IPS-11a (cell line): Measurements from ENCODE around the gene TRAPPC2.
"Not testable (repeated sequence)": the region's sequence is repeated elsewhere in the genome, so short reads cannot be mapped to it uniquely, and the experiment has no call there.

Experiments used
- H3K4me3 ChIP-seq: one replicate; pipeline ENCODE4 v1.5.1; 2013; ENCODE audit warnings: low read depth, low read length, control low read depth

The TRAPPC2 gene

GRCh38 chrX:13699183-13699826 is 35.1 kb downstream of the TRAPPC2 start:
- no peak overlapping the region for H3K4me3 ChIP-seq

- H3K4me3 ChIP-seq, result no peak overlapping the region
Measured at GRCh38 chrX:13698432-13698831, 36.0 kb downstream of the TRAPPC2 start.

- no peak overlapping the region for H3K4me3 ChIP-seq
Measured at GRCh38 chrX:13697976-13698375, 36.4 kb downstream of the TRAPPC2 start.

GRCh38 chrX:13697455-13697854 is 37.0 kb downstream of the TRAPPC2 start:
- no peak overlapping the region for H3K4me3 ChIP-seq

GRCh38 chrX:13695601-13696115 is 38.8 kb downstream of the TRAPPC2 start:
- no peak overlapping the region for H3K4me3 ChIP-seq

- H3K4me3 ChIP-seq, result no peak overlapping the region
Measured at GRCh38 chrX:13694983-13695382, 39.4 kb downstream of the TRAPPC2 start.

- no peak overlapping the region for H3K4me3 ChIP-seq
Measured at GRCh38 chrX:13694359-13694758, 40.1 kb downstream of the TRAPPC2 start.

- H3K4me3 ChIP-seq, result no peak overlapping the region
Measured at GRCh38 chrX:13693341-13693961, 41.0 kb downstream of the TRAPPC2 start.

GRCh38 chrX:13692771-13693231 is 41.6 kb downstream of the TRAPPC2 start:
- no peak overlapping the region for H3K4me3 ChIP-seq

GRCh38 chrX:13691841-13692371 is 42.5 kb downstream of the TRAPPC2 start:
- no peak overlapping the region for H3K4me3 ChIP-seq

GRCh38 chrX:13690836-13691235 is 43.6 kb downstream of the TRAPPC2 start:
- H3K4me3 ChIP-seq, result no peak overlapping the region

- H3K4me3 ChIP-seq, result peak overlapping the region; percentile 74
Measured at GRCh38 chrX:13689741-13690211, 44.6 kb downstream of the TRAPPC2 start.

GRCh38 chrX:13688958-13689740 is 45.3 kb downstream of the TRAPPC2 start, which contains the start of gene RAB9A:
Gene RAB9A (plus strand): TSS chrX:13689128. CDS start chrX:13708747, 19,619 bp downstream.
- H3K4me3 ChIP-seq, result peak within 1 kb of the TSS; percentile 74

GRCh38 chrX:13688384-13688957 is 45.9 kb downstream of the TRAPPC2 start:
- peak overlapping the region; percentile 74 for H3K4me3 ChIP-seq

- H3K4me3 ChIP-seq, result no peak overlapping the region
Measured at GRCh38 chrX:13687203-13687602, 47.2 kb downstream of the TRAPPC2 start.

GRCh38 chrX:13685126-13685763 is 49.2 kb downstream of the TRAPPC2 start:
- H3K4me3 ChIP-seq, result no peak overlapping the region

- no peak overlapping the region for H3K4me3 ChIP-seq
Measured at GRCh38 chrX:13684361-13684760, 50.1 kb downstream of the TRAPPC2 start.

GRCh38 chrX:13681595-13681994 is 52.8 kb downstream of the TRAPPC2 start:
- H3K4me3 ChIP-seq, result no peak overlapping the region

GRCh38 chrX:13679700-13680099 is 54.7 kb downstream of the TRAPPC2 start:
- not testable (repeated sequence) for H3K4me3 ChIP-seq

GRCh38 chrX:13676885-13677284 is 57.5 kb downstream of the TRAPPC2 start:
- no peak overlapping the region for H3K4me3 ChIP-seq
